ENCODE results near the gene KIF3C.

GRCh38 chr2:25955869-25956535, 26.3 kb downstream of the KIF3C start:
- TF ChIP-seq POLR2A (IDR thresholded peaks at IDR 0.05; ENCODE audit: low read depth) (no peak), CTCF (IDR thresholded peaks at IDR 0.05) (no peak), POLR2AphosphoS5 (IDR thresholded peaks at IDR 0.05) (no peak)
